HepG2 (cell line): ENCODE measurements around the gene STAM. TPM values are rescaled to one million over a fixed set of nuclear protein-coding genes. Genes with fewer than 3 reads are reported as not detected.

ENCODE experiments used
- ATAC-seq: fragments of 200-7000 bp; cut with Tn5 transposase; 3 replicates; pipeline ENCODE4 v1.9.1; 2020; ENCODE audit warnings: mild to moderate bottlenecking, moderate library complexity
- BruUV-seq: library from RNA; stranded (reverse); fragments of 400-500 nt; replicated peaks from 2 replicates; lab custom pipeline; 2021; lab: Mats Ljungman, UMichigan
- CTCF ChIA-PET: fragments of 300-600 bp; formaldehyde crosslinking; extraction: SDS; loops from one replicate; lab custom pipeline; 2021; ENCODE audit warnings: low total read pairs, inconsistent platforms, low intra/inter-chr PET ratio; lab: Yijun Ruan, JAX
- POLR2A ChIA-PET: fragments of 350-600 bp; sonication (Branson Sonifier 250); formaldehyde crosslinking; loops from one replicate; lab custom pipeline; 2020; ENCODE audit warnings: antibody characterized with exemption, inconsistent platforms; lab: Yijun Ruan, JAX
- DNase-seq: peaks from one replicate; pipeline ENCODE4 v3.0.0-alpha.2; 2015; ENCODE audit warnings: low spot score
- FAIRE-seq: peaks from 3 replicates; lab custom pipeline; 2011; peaks lifted over from hg19 to GRCh38; lab: Jason Lieb, UNC
- H2AFZ ChIP-seq: one replicate; pipeline ENCODE4 v1.6.1; 2011; ENCODE audit warnings: low read length, inconsistent platforms
- H3K27ac ChIP-seq: fragments of 300-600 bp; 3 replicates; pipeline ENCODE4 v1.8.0; 2011; ENCODE audit warnings: mixed run types, mild to moderate bottlenecking, mixed read lengths, low read length, inconsistent platforms; ENCODE audit not compliant: insufficient read depth; ENCODE audit errors: extremely low read length
- H3K27me3 ChIP-seq, 2 experiments: fragments of 200-600 bp in 1 of 2; 2 replicates in 1 of 2; 3 replicates in 1 of 2; pipeline versions ENCODE4 v1.6.0 to v1.8.0; 2011; ENCODE audit warnings: low read length in 2 of 2, mild to moderate bottlenecking in 2 of 2, moderate library complexity in 2 of 2, inconsistent platforms in 1 of 2; ENCODE audit not compliant: insufficient read depth in 2 of 2, control insufficient read depth in 1 of 2
- H3K36me3 ChIP-seq, 2 experiments: fragments of 200-600 bp in 1 of 2; replicated peaks in 1 of 2; 2 replicates in 1 of 2; 3 replicates in 1 of 2; pipeline versions ENCODE4 v1.5.1 to v1.8.0; 2011; ENCODE audit warnings: low read length in 2 of 2, inconsistent platforms in 1 of 2; ENCODE audit not compliant: insufficient read depth in 2 of 2, control insufficient read depth in 1 of 2
- H3K4me1 ChIP-seq: 2 replicates; pipeline ENCODE4 v1.5.1; 2012; ENCODE audit warnings: low read length, inconsistent platforms; ENCODE audit not compliant: insufficient read depth
- H3K4me2 ChIP-seq: 2 replicates; pipeline ENCODE4 v1.6.0; 2011; ENCODE audit warnings: low read depth, low read length, inconsistent platforms
- H3K4me3 ChIP-seq, 3 experiments: fragments of 200-600 bp in 1 of 3; sonication (generic), shearing (Covaris generic) in 1 of 3; replicated peaks in 1 of 3; 2 replicates each; pipeline ENCODE4 v1.5.1; 2011 to 2016; ENCODE audit warnings: low read length in 3 of 3, inconsistent platforms in 2 of 3, low read depth in 2 of 3, mild to moderate bottlenecking in 2 of 3, control low read depth in 1 of 3, mixed read lengths in 1 of 3; ENCODE audit not compliant: insufficient read depth in 1 of 3
- H3K79me2 ChIP-seq: one replicate; pipeline ENCODE4 v1.6.1; 2011; ENCODE audit warnings: low read length, inconsistent platforms; ENCODE audit not compliant: insufficient read depth
- H3K9ac ChIP-seq: 2 replicates; pipeline ENCODE4 v1.6.0; 2011; ENCODE audit warnings: mild to moderate bottlenecking, low read depth, low read length, inconsistent platforms; ENCODE audit not compliant: insufficient read depth
- H3K9me3 ChIP-seq: 2 replicates; pipeline ENCODE4 v1.5.1; 2012; ENCODE audit warnings: mild to moderate bottlenecking, low read length
- H4K20me1 ChIP-seq: 2 replicates; pipeline ENCODE4 v1.6.0; 2011; ENCODE audit warnings: inconsistent platforms, mild to moderate bottlenecking, low read length, moderate library complexity; ENCODE audit not compliant: insufficient read depth
- BORCS8-MEF2B ChIP-seq: sonication (generic); formaldehyde crosslinking; IDR thresholded peaks from 2 replicates; pipeline ENCODE4 v1.8.0; 2022; ENCODE audit warnings: mild to moderate bottlenecking, missing genetic modification reagents
- GMEB2 ChIP-seq: IDR thresholded peaks from 2 replicates; pipeline ENCODE4 v1.6.1; 2016; ENCODE audit warnings: missing biosample characterization, missing genetic modification reagents, low read depth
- HOXA9 ChIP-seq: sonication (generic); formaldehyde crosslinking; IDR thresholded peaks from 2 replicates; pipeline ENCODE4 v1.8.1; 2022; ENCODE audit warnings: missing genetic modification reagents, mild to moderate bottlenecking, moderate library complexity, borderline replicate concordance
- KMT2B ChIP-seq: IDR thresholded peaks from 2 replicates; pipeline ENCODE4 v1.6.1; 2016; ENCODE audit warnings: missing genetic modification reagents, missing compliant biosample characterization
- MYNN ChIP-seq: sonication (generic); formaldehyde crosslinking; IDR thresholded peaks from 2 replicates; pipeline ENCODE4 v1.4.0; 2020; ENCODE audit warnings: mild to moderate bottlenecking, low read depth, missing genetic modification reagents
- PITX1 ChIP-seq: sonication (generic); formaldehyde crosslinking; IDR thresholded peaks from 2 replicates; pipeline ENCODE4 v1.5.1; 2020; ENCODE audit warnings: mild to moderate bottlenecking, missing genetic modification reagents
- TRIM22 ChIP-seq: fragments of 450-650 bp; IDR thresholded peaks from 2 replicates; pipeline ENCODE4 v1.6.1; 2017
- TRIM24 ChIP-seq: sonication (generic); formaldehyde crosslinking; IDR thresholded peaks from 2 replicates; pipeline ENCODE4 v1.8.0; 2022; ENCODE audit warnings: mild to moderate bottlenecking, missing genetic modification reagents
- ZNF256 ChIP-seq: sonication (generic); formaldehyde crosslinking; conservative IDR thresholded peaks from 2 replicates; pipeline ENCODE4 v1.4.0; 2020; ENCODE audit warnings: missing genetic modification reagents
- ZNF441 ChIP-seq: sonication (generic); formaldehyde crosslinking; IDR thresholded peaks from 2 replicates; pipeline ENCODE4 v1.7.0; 2021; ENCODE audit warnings: missing genetic modification reagents, borderline replicate concordance
- ZNF446 ChIP-seq: sonication (generic); formaldehyde crosslinking; IDR thresholded peaks from 2 replicates; pipeline ENCODE4 v1.5.0; 2020; ENCODE audit warnings: mild to moderate bottlenecking, missing genetic modification reagents
- ZNF563 ChIP-seq: sonication (generic); formaldehyde crosslinking; IDR thresholded peaks from 2 replicates; pipeline ENCODE4 v1.8.0; 2022; ENCODE audit warnings: mild to moderate bottlenecking, moderate library complexity, missing genetic modification reagents
- ZNF577 ChIP-seq: sonication (generic); formaldehyde crosslinking; IDR thresholded peaks from 2 replicates; pipeline ENCODE4 v1.4.0; 2020; ENCODE audit warnings: mild to moderate bottlenecking, low read depth, missing genetic modification reagents, borderline replicate concordance
- ZNF737 ChIP-seq: sonication (generic); formaldehyde crosslinking; IDR thresholded peaks from 2 replicates; pipeline ENCODE4 v1.5.0; 2020; ENCODE audit warnings: missing genetic modification reagents, mild to moderate bottlenecking, borderline replicate concordance
- WGBS: methylation state at CpG from one replicate; pipeline ENCODE4 v1.1.6; 2017; ENCODE audit warnings: low lambda C conversion rate; 5-methylcytosine and 5-hydroxymethylcytosine counted together
- in situ Hi-C: cut with HindIII; loops from 2 replicates; pipeline ENCODE4 v1.10.0; 2017; ENCODE audit warnings: low pct_unique_long_range_greater_than_20kb; ENCODE audit not compliant: extremely low pct_ligation_motif_present
- intact Hi-C: fragments of 100-400 bp; cut with micrococcal nuclease; formaldehyde crosslinking; loops from one replicate; pipeline ENCODE4 v1.10.0; 2022; ENCODE audit not compliant: unreplicated experiment
- polyA plus RNA-seq, 8 experiments: library from polyadenylated mRNA; depleted of rRNA in 3 of 8; stranded (reverse) in 7 of 8; unstranded in 1 of 8; fragments of >200 nt; fragmentation: Illumina TruSeq in 4 of 8; extraction: Trizol in 4 of 8; gene quantifications; 2 replicates each; pipeline versions ENCODE4 v1.2.1 to v1.2.3, GENCODE V29; 2011 to 2016; ENCODE audit warnings: low read depth in 4 of 8, missing spikeins in 1 of 8, mixed read lengths in 1 of 8; ENCODE audit not compliant: insufficient read depth in 1 of 8
- total RNA-seq, 5 experiments: library from RNA; depleted of rRNA; stranded (reverse); fragments of >200 nt; fragmentation: Illumina TruSeq; extraction: Trizol; gene quantifications; 2 replicates each; pipeline ENCODE4 v1.2.3, GENCODE V29; 2016; ENCODE audit warnings: low read depth in 1 of 5
- TF ChIP-seq, protein P1 (sequence below): sonication (generic); formaldehyde crosslinking; IDR thresholded peaks from 2 replicates; pipeline ENCODE4 v1.5.1; 2020; ENCODE audit warnings: mild to moderate bottlenecking, missing genetic modification reagents, moderate library complexity
- TF ChIP-seq, protein P2 (sequence below): sonication (generic); formaldehyde crosslinking; IDR thresholded peaks from 2 replicates; pipeline ENCODE4 v1.8.0; 2022; ENCODE audit warnings: mild to moderate bottlenecking, missing genetic modification reagents; ENCODE audit not compliant: insufficient replicate concordance

Gene STAM
- total and polyA plus RNA-seq, 2 of the 13 experiments (the other 11 are each of a cell fraction or from before 2014, with no cell fraction given): 19.5 to 25.1 TPM

DNA sequence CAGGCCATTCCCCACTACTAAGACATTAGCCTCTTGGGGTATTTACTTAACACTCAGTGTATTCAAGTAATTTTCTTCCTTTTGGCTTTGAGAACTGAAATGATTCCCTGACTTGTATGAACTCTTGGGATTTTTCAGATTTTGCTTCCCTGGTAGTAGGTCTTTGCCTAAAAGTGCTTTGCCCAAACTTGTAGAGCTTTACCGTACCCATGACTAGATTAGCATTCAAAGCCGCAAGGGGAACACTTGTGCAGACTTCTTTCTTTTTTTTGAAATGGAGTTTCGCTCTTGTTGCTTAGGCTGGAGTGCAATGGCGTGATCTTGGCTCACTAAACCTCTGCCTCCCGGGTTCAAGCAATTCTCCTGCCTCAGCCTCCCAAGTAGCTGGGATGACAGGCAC, 6.1 kb upstream of the STAM start:
- CTCF ChIA-PET: no interaction called here
- no peak for ATAC-seq
- TF ChIP-seq ZNF446 (CRISPR knock-in tag) (no peak), GMEB2 (CRISPR knock-in tag) (no peak), HOXA9 (CRISPR knock-in tag) (no peak), TRIM24 (no peak), BORCS8-MEF2B (CRISPR knock-in tag) (no peak), ZNF737 (CRISPR knock-in tag) (no peak), ZNF441 (CRISPR knock-in tag) (no peak), PITX1 (CRISPR knock-in tag) (no peak), KMT2B (CRISPR knock-in tag) (no peak), ZNF256 (CRISPR knock-in tag) (no peak), ZNF563 (no peak), ZNF577 (no peak), TRIM22 (no peak), MYNN (CRISPR knock-in tag) (no peak)
- TF ChIP-seq, protein P1, sequence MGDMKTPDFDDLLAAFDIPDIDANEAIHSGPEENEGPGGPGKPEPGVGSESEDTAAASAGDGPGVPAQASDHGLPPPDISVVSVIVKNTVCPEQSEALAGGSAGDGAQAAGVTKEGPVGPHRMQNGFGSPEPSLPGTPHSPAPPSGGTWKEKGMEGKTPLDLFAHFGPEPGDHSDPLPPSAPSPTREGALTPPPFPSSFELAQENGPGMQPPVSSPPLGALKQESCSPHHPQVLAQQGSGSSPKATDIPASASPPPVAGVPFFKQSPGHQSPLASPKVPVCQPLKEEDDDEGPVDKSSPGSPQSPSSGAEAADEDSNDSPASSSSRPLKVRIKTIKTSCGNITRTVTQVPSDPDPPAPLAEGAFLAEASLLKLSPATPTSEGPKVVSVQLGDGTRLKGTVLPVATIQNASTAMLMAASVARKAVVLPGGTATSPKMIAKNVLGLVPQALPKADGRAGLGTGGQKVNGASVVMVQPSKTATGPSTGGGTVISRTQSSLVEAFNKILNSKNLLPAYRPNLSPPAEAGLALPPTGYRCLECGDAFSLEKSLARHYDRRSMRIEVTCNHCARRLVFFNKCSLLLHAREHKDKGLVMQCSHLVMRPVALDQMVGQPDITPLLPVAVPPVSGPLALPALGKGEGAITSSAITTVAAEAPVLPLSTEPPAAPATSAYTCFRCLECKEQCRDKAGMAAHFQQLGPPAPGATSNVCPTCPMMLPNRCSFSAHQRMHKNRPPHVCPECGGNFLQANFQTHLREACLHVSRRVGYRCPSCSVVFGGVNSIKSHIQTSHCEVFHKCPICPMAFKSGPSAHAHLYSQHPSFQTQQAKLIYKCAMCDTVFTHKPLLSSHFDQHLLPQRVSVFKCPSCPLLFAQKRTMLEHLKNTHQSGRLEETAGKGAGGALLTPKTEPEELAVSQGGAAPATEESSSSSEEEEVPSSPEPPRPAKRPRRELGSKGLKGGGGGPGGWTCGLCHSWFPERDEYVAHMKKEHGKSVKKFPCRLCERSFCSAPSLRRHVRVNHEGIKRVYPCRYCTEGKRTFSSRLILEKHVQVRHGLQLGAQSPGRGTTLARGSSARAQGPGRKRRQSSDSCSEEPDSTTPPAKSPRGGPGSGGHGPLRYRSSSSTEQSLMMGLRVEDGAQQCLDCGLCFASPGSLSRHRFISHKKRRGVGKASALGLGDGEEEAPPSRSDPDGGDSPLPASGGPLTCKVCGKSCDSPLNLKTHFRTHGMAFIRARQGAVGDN: no peak
- TF ChIP-seq, protein P2, sequence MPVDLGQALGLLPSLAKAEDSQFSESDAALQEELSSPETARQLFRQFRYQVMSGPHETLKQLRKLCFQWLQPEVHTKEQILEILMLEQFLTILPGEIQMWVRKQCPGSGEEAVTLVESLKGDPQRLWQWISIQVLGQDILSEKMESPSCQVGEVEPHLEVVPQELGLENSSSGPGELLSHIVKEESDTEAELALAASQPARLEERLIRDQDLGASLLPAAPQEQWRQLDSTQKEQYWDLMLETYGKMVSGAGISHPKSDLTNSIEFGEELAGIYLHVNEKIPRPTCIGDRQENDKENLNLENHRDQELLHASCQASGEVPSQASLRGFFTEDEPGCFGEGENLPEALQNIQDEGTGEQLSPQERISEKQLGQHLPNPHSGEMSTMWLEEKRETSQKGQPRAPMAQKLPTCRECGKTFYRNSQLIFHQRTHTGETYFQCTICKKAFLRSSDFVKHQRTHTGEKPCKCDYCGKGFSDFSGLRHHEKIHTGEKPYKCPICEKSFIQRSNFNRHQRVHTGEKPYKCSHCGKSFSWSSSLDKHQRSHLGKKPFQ (CRISPR knock-in tag): no peak

More for the DNA sequence above, 6.1 kb upstream of the STAM start:
- intact Hi-C loops (no loop called here), in situ Hi-C loops (no loop called here)
- Histone ChIP-seq H3K4me1 (peaks cover 16% of the 10 kb centered on the region), H3K27me3 (no peaks in the 10 kb centered on the region), H3K27ac (no peak overlapping the region), H3K79me2 (peaks cover 10% of the 10 kb centered on the region), H4K20me1 (no peaks in the 10 kb centered on the region), H3K9ac (no peak overlapping the region), H3K4me2 (no peak overlapping the region), H2AFZ (no peak overlapping the region), H3K36me3 (no peaks in the 10 kb centered on the region), H3K9me3 (no peaks in the 10 kb centered on the region), H3K4me3 (no peak overlapping the region)
- DNase-seq: no peak
- BruUV-seq: no TSS peak
- FAIRE-seq: no peak
- POLR2A ChIA-PET: no interaction called here
- WGBS: 90% methylated on average over 5 of the region's 5 CpGs
